HG03095 (cell line): Measurements from ENCODE around the gene EDDM3A.
A peak's percentile ranks its signal among the peaks of the same experiment; 100 is the strongest.
"Not testable (repeated sequence)": the region's sequence is repeated elsewhere in the genome, so short reads cannot be mapped to it uniquely, and the experiment has no call there.

Experiments
- ATAC-seq: cut with Tn5 transposase; IDR thresholded peaks from one replicate; pipeline ENCODE4 v1.9.1; 2021; ENCODE audit warnings: moderate library complexity; ENCODE audit not compliant: unreplicated experiment

Gene EDDM3A

GRCh38 chr14:20732979-20733635 is 12.6 kb upstream of the EDDM3A start:
- ATAC-seq = no peak

- ATAC-seq = no peak
Measured at GRCh38 chr14:20733684-20734429, 11.8 kb upstream of the EDDM3A start.

GRCh38 chr14:20734430-20734806 is 11.3 kb upstream of the EDDM3A start:
- no peak for ATAC-seq

- ATAC-seq = not testable (repeated sequence)
Measured at GRCh38 chr14:20738292-20738691, 7.4 kb upstream of the EDDM3A start.

- no peak for ATAC-seq
Measured at GRCh38 chr14:20742132-20742531, 3.6 kb upstream of the EDDM3A start.

- no peak for ATAC-seq
Measured at GRCh38 chr14:20743556-20743955, 2.1 kb upstream of the EDDM3A start.

- ATAC-seq = no peak
Measured at GRCh38 chr14:20746566-20746965, 879 bp downstream of the EDDM3A start.

GRCh38 chr14:20748439-20748838 is 2.8 kb downstream of the EDDM3A start:
- ATAC-seq = no peak

- ATAC-seq = no peak
Measured at GRCh38 chr14:20750194-20750593, 4.5 kb downstream of the EDDM3A start.

- ATAC-seq = no peak
Measured at GRCh38 chr14:20751963-20752562, 6.4 kb downstream of the EDDM3A start.

GRCh38 chr14:20754308-20754707 is 8.6 kb downstream of the EDDM3A start:
- no peak for ATAC-seq

GRCh38 chr14:20755037-20755436 is 9.3 kb downstream of the EDDM3A start:
- no peak for ATAC-seq

- no peak for ATAC-seq
Measured at GRCh38 chr14:20757965-20758364, 12.3 kb downstream of the EDDM3A start.

- ATAC-seq = not testable (repeated sequence)
Measured at GRCh38 chr14:20759465-20759864, 13.8 kb downstream of the EDDM3A start.

- ATAC-seq = peak; percentile 54
Measured at GRCh38 chr14:20760950-20761349, 15.3 kb downstream of the EDDM3A start.

- ATAC-seq = no peak
Measured at GRCh38 chr14:20768593-20768892, 22.9 kb downstream of the EDDM3A start.

- no peak for ATAC-seq
Measured at GRCh38 chr14:20769421-20769820, 23.7 kb downstream of the EDDM3A start.

GRCh38 chr14:20772650-20773049 is 27.0 kb downstream of the EDDM3A start:
- ATAC-seq = no peak

- ATAC-seq = no peak
Measured at GRCh38 chr14:20774258-20774824, 28.7 kb downstream of the EDDM3A start.

- ATAC-seq = no peak
Measured at GRCh38 chr14:20775043-20775442, 29.4 kb downstream of the EDDM3A start.

- no peak for ATAC-seq
Measured at GRCh38 chr14:20775901-20776300, 30.2 kb downstream of the EDDM3A start.

GRCh38 chr14:20781803-20782202 is 36.1 kb downstream of the EDDM3A start:
- ATAC-seq = no peak
